Stimulated activated CD8-positive, alpha-beta memory T cell treated with anti-CD3 and anti-CD28 coated beads, Interleukin-12 subunit alpha, Interleukin-12 subunit beta, amount 100 ng/mL, for 4 hours (primary cell): ENCODE measurements around the gene CSK.
"Not testable (repeated sequence)": the region's sequence is repeated elsewhere in the genome, so short reads cannot be mapped to it uniquely, and the experiment has no call there.

Source experiments
- DNase-seq: peaks from one replicate; pipeline ENCODE4 v3.0.0-alpha.2; 2020; ENCODE audit warnings: low read depth

Gene CSK

GRCh38 chr15:74781431-74782258, at the start of gene CSK:
TSS of gene CSK (plus strand) at chr15:74782080. CDS start at chr15:74798298, 16,218 bp downstream.
- DNase-seq, result peak; percentile 74

GRCh38 chr15:74732846-74733245, 49.0 kb upstream of the CSK start:
- no peak for DNase-seq

- DNase-seq, result no peak
These were observed 48.6 kb upstream of the CSK start for GRCh38 chr15:74733269-74733668.

GRCh38 chr15:74735305-74735704, 46.6 kb upstream of the CSK start:
- no peak for DNase-seq

GRCh38 chr15:74738239-74738638, 43.6 kb upstream of the CSK start:
- not testable (repeated sequence) for DNase-seq

- no peak for DNase-seq
These were observed 39.5 kb upstream of the CSK start for GRCh38 chr15:74742422-74742821.

GRCh38 chr15:74746389-74746788, 35.5 kb upstream of the CSK start:
- DNase-seq, result no peak

GRCh38 chr15:74748322-74748946, 33.4 kb upstream of the CSK start, which contains the start of gene CYP1A2:
TSS of gene CYP1A2 (plus strand) at chr15:74748845. CDS start at chr15:74749739, 894 bp downstream.
- DNase-seq, result no peak

GRCh38 chr15:74749832-74750231, 32.0 kb upstream of the CSK start:
- no peak for DNase-seq

- no peak for DNase-seq
These were observed 31.1 kb upstream of the CSK start for GRCh38 chr15:74750751-74751150.

- no peak for DNase-seq
These were observed 29.9 kb upstream of the CSK start for GRCh38 chr15:74752011-74752410.

- no peak for DNase-seq
These were observed 29.3 kb upstream of the CSK start for GRCh38 chr15:74752531-74752930.

- no peak for DNase-seq
These were observed 27.2 kb upstream of the CSK start for GRCh38 chr15:74754593-74755215.

GRCh38 chr15:74758736-74759135, 23.1 kb upstream of the CSK start:
- no peak for DNase-seq

GRCh38 chr15:74762791-74763150, 19.1 kb upstream of the CSK start:
- DNase-seq, result no peak

- no peak for DNase-seq
These were observed 18.5 kb upstream of the CSK start for GRCh38 chr15:74763416-74763815.

GRCh38 chr15:74767167-74768098, 14.4 kb upstream of the CSK start:
- no peak for DNase-seq

- DNase-seq, result no peak
These were observed 13.6 kb upstream of the CSK start for GRCh38 chr15:74768099-74768770.

GRCh38 chr15:74768771-74769342, 13.0 kb upstream of the CSK start:
- DNase-seq, result no peak

GRCh38 chr15:74769463-74770025, 12.3 kb upstream of the CSK start:
- no peak for DNase-seq
